M059J (cell line): ENCODE data around the gene ACSS1. TPM values are rescaled to one million over a fixed set of nuclear protein-coding genes. Genes with fewer than 3 reads are reported as not detected.

Experiments used
- DNase-seq: peaks from one replicate; pipeline ENCODE4 v3.0.0-alpha.2; 2012; ENCODE audit warnings: low read depth
- total RNA-seq: library from RNA; depleted of rRNA; stranded (reverse); fragments of >200 nt; shearing (Covaris generic); gene quantifications from 2 replicates; pipeline ENCODE4 v1.2.3, GENCODE V29; 2014; rRNA removed

ACSS1 gene
- total RNA-seq = 0.17 and 0.32 TPM in 2 replicates

DNA sequence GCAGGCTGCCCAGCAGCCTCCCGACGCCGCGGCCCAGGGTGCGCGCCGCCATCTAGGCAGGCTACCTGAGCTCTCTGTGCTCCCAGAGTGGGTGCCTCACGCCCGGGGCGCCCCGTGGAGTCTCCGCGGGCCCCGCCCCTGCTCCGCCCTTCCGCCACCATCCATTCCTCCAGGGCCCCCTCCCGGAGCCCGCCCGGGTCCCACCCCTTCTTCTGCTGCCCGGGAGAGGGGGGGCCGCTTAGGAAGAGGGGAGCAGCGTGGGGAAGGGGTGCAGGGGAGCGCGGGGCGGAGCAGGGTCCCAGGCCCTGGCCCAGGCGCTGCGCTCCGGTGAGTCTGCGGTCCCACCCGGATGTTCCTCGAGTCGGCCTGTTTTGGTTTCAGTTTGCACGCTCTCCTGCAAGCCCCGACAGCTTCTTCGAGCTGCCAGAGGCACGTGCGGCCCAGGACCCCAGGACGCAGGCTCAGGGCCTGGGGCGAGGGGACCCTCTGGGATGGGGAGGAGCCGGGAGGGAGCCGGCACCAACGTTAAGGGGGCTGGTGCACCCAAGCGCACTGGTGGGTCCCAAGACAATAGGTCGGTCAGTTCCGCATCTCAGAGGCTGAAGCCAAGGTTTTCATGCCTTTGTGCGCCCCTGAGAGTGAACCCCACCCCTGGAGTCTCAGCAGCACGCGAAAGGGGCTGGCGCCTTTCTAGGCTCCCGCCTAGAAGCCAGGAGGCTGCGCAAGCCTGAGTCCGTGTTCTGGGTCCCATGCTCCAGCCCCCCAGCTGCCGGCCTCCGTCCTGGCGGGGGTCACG is at the start of gene ACSS1:
TSS of gene ACSS1 (minus strand) at position 89 of the 796 bp plus-strand sequence. CDS start at position 52, 37 bp downstream.
- peak; percentile 51 for DNase-seq

DNA sequence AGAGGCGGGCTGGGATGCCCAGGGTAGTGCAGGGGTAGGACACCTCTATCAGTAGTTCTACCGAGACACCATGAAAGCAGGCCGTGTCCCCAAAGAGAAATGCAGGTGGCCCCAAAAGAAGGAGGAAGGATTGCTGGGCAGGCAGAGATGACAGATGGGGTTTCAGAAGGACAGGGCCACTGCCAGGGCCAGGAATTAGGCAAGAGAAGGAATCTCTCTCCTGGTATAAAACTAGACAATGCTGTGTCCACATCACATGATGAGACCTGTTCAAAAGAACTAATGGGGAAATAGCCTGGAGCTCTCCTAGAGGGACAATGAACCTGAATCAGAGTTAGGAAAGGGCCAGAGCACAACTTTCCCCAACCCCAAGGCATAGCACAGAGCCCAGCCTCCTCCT is 45.6 kb upstream of the ACSS1 start:
- DNase-seq = no peak

DNA sequence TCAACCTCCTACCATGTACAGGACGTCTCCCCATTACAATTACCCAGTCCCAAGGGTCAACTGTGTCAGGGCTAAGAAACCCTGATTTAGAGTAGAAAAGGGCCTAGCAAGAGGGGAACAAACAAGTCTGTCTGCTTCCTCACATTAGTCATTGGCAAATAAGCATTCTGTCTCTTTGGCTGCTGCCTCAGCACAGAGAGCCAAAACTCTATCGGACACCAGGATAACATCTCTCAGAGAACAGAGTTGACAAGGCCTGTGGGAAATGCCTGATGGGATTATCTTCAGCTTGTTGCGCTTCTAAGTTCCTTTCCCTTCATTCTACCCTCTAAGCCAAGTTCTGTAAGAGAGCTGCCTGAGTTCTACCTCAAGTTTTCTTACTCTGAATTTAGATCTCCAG is 43.0 kb upstream of the ACSS1 start:
- no peak for DNase-seq

DNA sequence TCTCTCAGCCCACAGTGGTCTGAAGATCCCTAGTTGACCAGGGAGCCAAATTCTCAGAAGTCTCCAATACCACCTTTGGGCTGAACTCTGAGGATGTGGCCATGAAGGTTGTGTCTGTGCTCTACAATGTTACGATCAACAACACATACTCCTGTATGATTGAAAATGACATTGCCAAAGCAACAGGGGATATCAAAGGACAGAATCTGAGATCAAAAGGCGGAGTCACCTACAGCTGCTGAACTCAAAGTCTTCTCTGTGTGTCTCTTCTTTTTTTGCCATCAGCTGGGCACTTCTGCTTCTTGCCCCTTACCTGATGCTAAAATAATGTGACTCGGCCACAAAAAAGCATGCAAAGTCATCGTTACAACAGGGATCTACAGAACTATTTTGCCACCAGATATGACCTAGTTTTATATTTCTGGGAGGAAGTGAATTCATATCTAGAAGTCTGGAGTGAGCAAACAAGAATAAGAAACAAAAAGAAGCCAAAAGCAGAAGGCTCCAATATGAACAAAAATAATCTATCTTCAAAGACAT is 41.7 kb upstream of the ACSS1 start:
- no peak for DNase-seq

DNA sequence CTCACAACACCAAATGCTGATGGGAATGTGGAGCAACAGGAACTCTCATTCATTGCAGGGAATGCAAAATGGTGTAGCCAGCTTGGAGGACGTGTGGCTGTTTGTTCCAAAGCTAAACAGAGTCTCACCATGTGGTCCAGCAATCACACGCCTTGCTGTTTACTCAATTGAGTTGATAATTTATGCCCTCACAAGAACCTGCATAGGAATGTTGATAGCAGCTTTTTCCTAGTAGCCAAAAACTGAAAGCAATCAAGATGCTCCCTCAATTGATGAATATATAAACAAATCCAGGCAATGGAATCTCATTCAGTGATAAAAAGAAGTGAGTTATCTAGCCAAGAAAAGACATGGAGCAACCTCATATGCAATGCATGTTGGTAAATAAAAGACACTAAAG is 39.6 kb upstream of the ACSS1 start:
- no peak for DNase-seq

DNA sequence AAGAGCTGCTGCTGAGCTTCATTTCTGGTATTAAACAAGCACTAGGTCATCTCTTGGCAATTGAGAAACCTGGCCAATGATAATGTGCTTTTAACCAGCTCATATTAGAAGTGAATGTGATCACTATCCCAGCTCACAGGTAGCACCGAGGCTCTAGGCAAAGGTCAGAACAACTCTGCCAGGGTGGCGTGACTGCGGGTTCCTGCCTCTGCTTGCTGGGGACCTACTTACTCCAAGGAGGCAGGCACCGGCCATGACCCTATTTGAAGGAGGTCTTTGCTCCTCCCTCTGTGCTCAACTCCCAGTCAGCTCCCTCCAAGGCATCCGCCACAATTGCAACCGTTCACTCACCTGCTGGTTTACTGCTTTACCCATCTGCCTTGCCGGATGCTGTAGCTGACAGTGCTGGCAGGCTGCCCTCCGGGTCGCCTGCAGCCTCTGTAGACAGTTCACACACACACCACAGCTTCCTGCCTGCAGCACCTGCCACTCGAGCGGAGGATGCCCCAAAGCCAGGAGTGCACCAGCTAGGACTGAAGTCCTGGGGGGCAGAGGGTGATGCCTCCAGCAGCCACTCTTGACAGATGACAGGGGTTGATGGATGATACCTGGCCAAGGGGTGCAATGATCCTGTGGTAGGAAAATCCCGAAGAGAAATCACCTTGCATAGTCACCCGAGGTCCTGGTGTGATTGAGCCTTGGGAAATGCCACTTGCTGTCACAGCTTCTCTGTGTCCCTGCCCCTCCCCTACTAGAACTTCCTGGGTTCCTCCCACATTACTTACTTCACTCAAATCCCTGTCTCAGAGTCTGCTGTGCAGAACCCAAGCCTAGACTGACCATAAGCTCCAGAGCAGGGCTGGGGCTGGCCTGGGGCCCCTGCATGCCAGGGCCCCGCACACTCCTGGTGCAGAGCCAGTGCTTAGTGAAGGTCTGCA is 32.8 kb upstream of the ACSS1 start:
- no peak for DNase-seq

DNA sequence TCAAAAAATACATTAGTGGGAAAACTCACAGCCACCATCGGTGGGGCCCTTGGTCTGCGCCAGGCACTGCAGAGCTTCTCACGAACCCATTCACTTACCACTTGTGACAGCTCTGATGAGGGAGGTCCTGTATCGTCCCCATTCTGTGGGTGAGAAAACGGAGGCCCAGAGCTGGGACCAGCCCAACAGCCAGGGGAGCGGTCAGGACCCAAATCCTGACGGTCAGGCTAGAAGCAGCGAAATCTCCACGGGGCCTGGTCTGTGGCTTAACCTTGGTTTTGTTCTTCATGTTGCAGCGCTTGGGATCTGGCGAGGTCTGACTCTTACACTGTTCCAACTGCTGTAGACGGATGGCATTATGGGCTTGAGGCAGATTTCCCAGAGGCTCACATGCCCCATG is 31.7 kb upstream of the ACSS1 start:
- DNase-seq = no peak

DNA sequence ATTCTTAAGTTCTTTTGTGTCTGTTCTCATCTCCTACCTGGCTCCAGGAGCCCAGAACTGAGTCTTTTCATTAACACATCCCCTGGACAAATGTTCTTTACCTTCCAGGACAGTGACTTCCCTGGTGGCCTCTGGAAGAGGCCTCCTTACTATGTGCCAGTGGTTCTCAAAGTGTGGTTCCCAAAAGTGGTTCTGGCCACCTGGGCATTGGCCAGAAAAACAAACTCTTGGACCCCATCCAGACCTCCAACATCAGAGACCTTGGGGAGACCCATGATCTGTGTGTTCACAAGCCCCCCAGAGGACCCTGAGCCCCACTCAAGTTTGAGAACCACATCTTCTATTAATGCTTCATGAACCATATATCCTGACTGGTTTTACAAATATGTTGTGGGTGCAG is 31.2 kb upstream of the ACSS1 start:
- no peak for DNase-seq

DNA sequence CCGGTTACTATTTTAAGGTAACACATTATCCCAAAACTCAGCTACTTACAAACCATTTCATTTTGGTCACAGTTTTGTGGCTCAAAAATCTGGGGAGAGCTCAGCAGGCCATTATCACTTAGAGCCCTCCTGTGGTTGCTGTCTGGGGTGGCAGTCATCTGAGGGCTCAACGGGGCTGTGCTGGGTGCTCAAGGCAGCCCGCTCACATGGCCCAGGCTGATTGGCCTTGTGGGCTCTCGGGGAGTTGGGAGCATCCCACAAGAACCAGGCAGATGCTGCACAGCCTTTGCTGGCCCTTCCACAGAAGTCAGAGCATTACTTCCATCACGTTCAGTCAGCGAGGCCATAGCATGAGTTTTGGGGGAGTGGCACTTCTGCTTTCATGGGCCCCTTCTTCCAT is 30.3 kb upstream of the ACSS1 start:
- DNase-seq = no peak

DNA sequence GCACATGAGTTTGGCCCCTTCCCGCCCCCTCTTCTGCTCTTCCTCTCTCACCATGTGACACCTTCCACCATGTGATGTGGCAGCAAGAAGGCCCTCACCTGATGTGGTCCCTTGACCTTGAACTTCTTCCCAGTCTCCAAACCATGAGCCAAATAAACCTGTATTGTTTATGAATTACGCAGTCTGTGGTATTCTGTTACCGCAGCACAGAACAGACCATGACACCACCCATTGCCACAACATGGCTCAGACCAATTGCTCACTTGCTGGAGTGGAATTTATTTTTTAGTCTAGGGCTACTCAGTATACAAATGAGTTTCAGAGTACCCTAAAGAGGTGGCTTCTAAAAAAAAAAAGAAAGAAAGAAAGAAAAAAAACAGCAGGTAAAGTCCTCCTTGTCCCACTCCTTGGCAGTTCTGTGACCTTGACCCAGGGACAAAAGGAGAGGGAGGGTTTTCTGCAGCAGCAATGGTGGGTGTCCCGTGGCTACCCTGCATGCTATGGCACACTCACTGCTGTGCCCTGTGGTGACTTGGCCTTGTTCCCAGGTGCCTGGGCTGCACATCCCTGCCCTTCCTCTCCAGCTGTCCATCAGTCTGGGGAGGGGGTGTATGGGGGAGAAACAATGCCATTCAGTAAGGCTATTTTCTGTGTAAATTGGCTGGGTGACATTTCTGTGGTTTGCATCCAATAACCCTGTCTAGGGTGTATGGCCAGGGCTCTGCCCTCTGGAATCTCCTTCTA is 29.4 kb upstream of the ACSS1 start:
- DNase-seq = peak; percentile 65

DNA sequence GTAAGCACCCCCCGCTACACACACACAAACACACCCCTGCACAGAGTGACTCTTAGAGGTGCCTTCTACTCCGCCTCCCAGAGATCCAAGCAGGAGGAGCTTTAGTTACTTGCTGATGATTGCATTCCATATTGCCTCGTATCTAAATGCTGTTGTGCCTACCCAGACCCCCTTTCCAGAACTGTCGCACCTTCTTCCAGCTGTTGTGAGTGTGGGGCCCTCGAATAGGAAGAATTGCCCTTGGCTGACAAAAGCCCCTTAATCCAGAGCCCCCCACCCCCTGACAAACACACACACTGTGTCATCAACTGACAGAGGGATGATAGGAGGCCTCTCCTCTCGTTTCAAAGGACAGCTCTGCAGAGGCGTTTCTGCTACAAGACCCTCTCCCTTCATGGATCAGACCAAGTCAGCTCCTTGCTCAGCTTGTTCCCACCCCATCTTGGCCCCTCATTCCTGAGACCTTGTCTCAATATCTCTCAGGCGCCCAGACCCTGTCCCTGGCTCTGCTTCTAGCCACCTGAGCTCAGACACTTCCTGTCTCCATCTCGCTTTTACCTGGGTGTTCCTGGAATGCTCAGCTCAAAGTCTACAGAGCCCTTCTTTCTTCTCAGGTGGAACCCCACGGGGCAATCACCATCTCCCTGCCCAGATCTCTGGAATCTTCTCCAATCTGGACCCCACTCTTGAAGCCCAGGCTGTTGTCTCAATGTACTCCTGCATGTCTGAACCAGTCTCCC is 28.0 kb upstream of the ACSS1 start:
- DNase-seq = no peak

DNA sequence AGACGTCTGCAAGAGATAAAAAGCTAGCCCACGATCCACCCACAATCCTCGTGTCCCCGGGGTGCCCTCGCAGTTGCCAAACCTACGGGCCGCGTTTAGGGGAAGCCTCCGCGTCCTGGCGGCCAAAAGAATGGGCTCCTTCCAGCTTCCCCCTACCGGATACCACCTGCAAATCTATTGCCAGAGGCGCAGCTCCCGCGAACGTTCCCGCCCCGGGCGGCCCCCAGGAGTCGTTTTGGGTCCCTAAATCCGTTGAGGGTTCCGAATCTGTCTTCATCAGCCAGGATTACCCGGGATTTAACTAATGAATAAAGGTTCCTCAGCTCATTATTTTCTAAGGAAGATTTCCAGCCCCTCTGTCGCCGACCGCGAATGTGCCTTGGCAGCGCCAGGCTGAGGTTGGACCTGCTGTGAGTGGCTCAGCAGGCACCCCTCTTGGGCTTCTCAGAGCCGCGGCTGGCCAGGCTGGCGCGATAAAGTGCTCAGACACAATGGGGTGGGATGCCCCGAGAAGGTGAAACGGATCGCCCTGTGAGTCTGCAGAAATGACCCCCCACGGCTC is 26.8 kb upstream of the ACSS1 start:
- no peak for DNase-seq

DNA sequence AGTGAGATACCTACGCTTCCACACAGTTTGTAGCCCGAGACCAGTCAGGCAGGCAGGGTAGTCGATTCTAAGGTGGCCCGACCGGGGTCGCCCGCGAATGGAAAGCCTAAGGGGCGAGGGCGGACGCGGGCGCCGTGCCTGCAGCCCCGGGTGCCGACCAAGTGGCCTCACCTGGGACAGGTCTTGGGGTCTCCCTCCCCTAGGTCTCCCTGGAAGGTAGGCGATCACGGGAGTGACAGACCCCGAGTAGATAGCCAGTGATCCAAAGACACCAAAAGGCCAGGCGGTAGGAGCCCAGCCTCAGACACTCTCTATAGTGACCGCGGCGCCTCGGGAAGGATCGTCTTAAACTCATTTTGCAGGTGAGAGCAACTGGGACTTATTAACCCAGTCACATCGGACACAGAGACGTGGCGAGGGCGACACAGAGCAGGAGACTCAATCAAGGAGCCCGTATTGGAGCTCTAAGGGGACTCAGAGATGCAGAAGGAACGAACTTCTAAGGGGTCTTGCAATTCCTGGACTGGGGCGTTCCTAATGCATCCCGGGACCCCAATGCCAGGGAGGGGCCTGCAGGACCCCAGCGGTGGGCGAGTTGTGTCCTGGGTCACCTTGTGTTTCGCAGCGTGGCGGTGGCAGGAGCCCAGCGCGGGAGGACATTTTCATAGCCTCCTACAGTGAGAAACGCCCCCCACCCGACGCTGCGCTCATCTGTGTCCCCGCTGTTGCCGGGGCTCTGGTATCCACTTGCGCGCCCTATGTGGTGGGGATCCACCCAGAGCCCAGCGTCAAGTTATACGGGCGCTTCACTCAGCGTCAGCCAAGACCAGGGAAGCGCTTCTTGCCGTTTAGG is 26.1 kb upstream of the ACSS1 start:
- DNase-seq = peak; percentile 50

DNA sequence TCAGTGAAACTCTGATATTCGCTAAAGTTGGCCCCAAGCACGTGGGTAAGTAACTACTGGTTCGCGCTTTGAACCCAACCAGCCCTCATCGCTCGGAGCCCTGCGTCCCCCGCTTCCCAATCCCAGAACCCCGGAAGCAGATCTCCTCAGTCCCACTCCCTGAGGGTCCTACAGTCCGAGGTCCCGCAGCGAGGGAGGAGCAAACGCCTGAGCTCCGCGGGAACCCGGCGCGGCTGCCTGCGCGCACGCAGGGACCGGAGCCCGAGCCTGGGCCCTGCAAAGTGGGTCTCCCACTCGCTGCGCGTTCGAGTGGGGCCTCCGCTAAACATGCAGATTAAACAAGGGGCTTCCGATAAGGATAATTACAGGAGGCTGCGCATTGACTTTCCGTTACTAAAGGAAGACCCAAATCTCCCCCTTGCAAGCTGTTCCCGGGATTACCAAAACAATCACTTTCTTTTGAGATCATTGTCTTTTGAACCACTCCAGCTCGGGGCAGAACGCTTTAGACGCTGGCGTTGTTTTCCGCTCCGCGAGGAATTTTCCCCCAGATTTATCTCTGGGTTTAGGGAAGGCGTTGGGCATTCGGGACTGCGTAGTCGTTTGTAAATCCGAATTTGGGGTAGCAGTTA is 25.3 kb upstream of the ACSS1 start:
- no peak for DNase-seq

DNA sequence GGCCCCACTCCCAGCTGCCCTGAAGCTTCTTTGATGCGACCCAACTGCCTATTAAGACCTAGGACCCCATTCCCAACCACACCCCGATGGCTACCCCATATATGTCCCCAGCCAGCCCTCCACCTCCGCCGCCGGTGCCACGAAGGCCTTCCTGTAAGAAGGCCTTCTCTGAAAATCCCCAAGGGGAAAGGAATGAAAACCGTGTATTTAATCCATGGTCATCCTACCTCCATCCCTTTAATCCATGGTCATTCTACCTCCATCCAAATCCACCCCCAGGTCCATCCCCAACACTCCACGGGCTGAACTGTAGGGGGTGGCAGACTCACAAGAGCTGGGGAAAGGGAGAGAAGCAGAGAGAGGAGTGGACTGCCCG is 24.5 kb upstream of the ACSS1 start:
- DNase-seq = no peak

DNA sequence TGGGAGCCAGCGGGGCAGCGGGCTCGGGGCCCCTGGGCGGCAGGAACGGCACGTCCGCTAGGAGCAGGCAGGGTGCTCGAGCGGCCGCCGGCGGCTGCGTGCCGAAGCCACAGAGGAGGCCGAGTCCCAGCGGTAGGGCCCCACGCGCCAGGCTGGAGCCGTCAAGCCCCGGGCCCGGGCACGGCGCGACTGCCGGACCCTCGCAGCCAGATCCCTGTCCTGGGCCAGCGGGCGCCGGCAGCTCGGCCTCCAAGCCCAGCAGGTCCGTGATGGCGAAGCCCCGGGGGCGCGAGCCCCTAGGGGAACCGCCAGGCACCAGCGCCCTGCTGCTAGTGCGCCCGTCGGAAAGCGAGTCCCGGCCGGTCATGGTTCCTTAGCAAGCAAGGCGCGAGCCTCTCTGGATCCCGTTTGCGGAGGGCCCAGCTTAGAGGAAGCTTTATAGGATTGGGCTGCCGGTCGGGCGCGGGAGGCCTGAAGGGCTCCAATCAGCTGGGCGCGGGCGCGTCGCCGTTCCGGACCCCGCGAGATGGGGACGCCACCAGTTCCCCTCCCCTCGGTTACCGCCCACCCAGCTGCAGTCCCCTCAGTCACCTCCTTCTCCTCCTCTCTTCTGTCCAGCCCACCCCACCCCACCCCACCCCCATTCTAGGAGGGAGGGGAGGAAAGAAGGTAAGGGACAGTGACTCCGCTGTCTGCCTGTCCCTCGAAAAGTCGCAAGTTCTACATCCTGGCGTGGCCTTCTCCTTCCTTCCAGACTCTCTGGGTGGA is 24.0 kb upstream of the ACSS1 start, which contains the start of gene VSX1:
TSS of gene VSX1 (minus strand) at position 412 of the 768 bp plus-strand sequence. CDS start at position 367, 45 bp downstream.
- no peak for DNase-seq

DNA sequence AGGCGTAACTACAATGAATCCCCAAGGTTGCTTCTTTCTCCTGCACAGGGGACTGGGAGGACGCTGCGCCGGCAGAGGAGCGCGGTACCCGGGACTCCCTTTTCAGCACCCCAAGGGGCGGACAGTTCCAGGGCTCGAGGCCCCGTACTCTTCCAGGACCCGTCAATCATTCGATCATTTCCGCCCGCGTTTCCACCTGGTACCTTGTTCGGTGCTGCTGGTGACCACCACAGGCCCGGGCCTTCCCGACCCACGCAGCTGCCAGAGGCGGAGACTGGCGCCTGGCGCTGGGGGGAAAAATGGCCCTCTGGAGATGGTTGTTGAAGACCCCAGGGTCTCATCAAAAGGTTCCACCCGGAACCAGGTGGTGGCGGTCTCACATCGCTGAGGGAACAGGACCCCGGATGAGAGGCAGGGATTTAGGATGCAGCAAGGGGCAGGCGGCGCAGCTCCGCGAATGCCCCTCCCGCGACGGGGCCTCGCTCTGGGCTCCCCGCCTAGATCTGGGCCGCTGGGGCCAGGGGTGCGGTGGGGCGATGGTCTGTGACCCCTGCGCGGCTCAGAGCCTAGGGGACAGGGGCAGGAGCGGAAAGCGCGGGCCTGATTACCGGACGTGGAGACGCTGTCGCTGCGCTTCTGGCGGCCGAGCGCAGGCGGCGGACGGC is 23.3 kb upstream of the ACSS1 start:
- no peak for DNase-seq

DNA sequence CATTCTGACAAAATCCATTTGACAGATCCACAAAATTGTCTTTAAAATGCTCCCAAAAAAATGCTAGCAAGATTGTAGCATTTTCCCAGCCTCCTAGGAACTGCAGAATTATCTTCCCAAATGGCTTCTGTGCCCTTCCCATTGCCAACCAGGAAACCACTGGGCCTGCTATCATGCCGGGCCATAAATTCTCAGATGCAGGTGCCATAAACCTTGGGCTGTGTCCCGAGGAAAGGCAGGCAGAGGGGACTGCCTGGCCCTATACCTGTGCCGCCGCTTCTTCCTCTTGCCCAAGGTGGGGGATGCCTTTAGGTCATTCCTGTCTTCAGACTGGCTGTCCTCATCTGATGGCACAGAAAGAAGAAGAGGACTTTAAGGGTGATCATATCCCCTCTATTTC is 21.2 kb upstream of the ACSS1 start:
- no peak for DNase-seq
